Muscle layer of duodenum (tissue), 2 donors: ENCODE measurements around the gene TTLL11.

Experiments used
- H3K27ac ChIP-seq: one replicate; pipeline ENCODE4 v1.7.0; 2013; ENCODE audit warnings: mild to moderate bottlenecking, low read length
- H3K27me3 ChIP-seq: one replicate; pipeline ENCODE4 v1.7.0; 2013; ENCODE audit warnings: low read depth, mild to moderate bottlenecking, control low read depth, low read length
- H3K36me3 ChIP-seq, 2 donors: one replicate each; pipeline ENCODE4 v1.7.0; 2013; ENCODE audit warnings: low read length in 2 of 2, control low read depth in 1 of 2, mild to moderate bottlenecking in 1 of 2; ENCODE audit not compliant: insufficient read depth in 2 of 2, control insufficient read depth in 1 of 2
- H3K4me1 ChIP-seq, 2 donors: one replicate each; pipeline ENCODE4 v1.7.0; 2013; ENCODE audit warnings: low read length in 2 of 2, mild to moderate bottlenecking in 2 of 2, control low read depth in 1 of 2, moderate library complexity in 1 of 2; ENCODE audit not compliant: insufficient read depth in 2 of 2, control insufficient read depth in 1 of 2
- H3K4me3 ChIP-seq, 2 donors: one replicate each; pipeline ENCODE4 v1.7.0; 2013; ENCODE audit warnings: low read length in 2 of 2, low read depth in 1 of 2, mild to moderate bottlenecking in 1 of 2
- H3K9me3 ChIP-seq, 2 donors: one replicate each; pipeline ENCODE4 v1.7.0; 2013; ENCODE audit warnings: low read length in 2 of 2, control low read depth in 1 of 2, mild to moderate bottlenecking in 1 of 2; ENCODE audit not compliant: control insufficient read depth in 1 of 2
- donor health status: healthy.

The TTLL11 gene

DNA sequence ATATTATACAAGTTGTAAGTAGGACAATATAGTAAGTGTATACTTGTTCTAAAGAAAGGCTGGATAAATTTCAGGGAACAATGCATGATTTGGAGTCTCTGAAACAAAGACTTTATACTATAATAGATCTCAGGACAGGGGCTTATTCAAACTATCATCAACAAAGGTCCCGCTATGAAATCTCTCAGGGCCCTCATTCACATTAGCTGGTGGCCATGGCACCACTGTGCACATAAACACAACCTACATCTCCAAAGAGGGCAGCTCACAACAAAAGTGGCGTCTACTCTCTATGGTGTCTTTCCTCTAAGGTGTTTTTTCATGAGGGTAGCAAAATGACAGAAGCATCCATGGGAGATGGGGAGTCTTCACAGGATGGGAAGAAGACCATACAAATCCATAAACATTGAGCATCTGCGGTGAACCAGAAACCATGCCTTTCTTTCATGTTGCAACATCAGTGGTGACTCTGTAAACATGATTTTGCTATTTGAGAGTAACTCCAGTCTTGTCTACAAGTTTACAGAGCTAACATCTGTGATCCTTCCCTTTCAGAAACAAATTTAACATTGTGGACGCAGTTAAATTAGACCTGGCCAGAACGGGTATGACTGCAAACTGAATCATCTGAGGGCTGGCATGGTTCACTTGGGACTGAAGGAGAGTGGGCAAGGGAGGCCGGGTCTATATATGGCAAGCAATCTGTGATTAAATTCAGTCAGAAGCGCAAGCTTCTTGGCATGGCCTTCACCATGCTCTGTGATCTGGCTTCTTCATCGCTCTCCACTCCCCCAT is 5.5 kb downstream of the TTLL11 start:
- Histone ChIP-seq H3K27me3 (no peaks in the 10 kb centered on the region), H3K4me1 (peaks cover 6 to 55% of the 10 kb centered on the region in 2 donors), H3K4me3 (no peak overlapping the region), H3K9me3 (no peaks in the 10 kb centered on the region), H3K27ac (peak overlapping the region; percentile 32), H3K36me3 (no peaks in the 10 kb centered on the region)

DNA sequence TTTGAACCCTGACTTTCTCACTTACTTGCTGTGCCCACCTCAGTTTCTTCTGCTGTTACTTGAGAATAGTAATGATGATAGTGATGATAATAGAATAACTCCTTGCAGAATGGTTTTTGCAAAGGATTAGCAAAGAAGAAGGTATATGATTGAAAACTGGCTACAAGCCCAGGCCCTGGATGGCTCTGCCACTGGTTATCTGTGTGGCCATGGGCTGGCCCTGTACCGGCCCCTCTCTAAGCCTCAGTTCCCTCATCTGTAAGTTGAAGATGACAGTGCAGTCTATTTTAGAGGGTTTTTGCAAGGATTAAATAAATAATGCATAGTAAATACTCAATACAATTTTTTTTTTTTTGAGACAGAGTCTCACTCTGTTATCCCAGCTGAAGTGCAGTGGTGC is 6.2 kb downstream of the TTLL11 start:
- H3K9me3 ChIP-seq: no peaks in the 10 kb centered on the region
- no peak overlapping the region for H3K4me3 ChIP-seq
- no peak overlapping the region for H3K27ac ChIP-seq
- no peaks in the 10 kb centered on the region for H3K27me3 ChIP-seq
- H3K36me3 ChIP-seq: no peaks in the 10 kb centered on the region
- peaks cover 3 to 48% of the 10 kb centered on the region in 2 donors for H3K4me1 ChIP-seq

DNA sequence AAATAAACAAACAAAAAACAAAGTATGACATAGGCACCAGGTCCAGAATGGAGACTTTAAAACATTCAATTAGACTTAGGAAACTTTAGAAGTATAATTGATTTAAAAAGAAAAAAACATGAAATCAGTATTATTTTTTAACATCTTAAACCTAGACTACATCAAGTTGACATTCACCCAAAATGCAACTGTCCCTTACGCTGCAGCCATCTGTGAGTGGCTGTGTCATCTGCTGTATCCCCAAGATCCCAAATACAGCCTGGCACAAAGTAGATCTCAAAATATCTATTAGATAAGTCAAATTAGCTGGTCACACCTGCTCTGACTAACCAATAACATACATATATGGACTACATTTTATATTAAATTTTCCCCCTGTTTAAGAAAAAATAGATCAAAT is 7.8 kb downstream of the TTLL11 start:
- no peaks in the 10 kb centered on the region for H3K27me3 ChIP-seq
- H3K4me1 ChIP-seq: peaks cover 0 to 32% of the 10 kb centered on the region in 2 donors
- no peaks in the 10 kb centered on the region for H3K9me3 ChIP-seq
- no peaks in the 10 kb centered on the region for H3K36me3 ChIP-seq
- H3K27ac ChIP-seq: no peak overlapping the region
- H3K4me3 ChIP-seq: no peak overlapping the region

DNA sequence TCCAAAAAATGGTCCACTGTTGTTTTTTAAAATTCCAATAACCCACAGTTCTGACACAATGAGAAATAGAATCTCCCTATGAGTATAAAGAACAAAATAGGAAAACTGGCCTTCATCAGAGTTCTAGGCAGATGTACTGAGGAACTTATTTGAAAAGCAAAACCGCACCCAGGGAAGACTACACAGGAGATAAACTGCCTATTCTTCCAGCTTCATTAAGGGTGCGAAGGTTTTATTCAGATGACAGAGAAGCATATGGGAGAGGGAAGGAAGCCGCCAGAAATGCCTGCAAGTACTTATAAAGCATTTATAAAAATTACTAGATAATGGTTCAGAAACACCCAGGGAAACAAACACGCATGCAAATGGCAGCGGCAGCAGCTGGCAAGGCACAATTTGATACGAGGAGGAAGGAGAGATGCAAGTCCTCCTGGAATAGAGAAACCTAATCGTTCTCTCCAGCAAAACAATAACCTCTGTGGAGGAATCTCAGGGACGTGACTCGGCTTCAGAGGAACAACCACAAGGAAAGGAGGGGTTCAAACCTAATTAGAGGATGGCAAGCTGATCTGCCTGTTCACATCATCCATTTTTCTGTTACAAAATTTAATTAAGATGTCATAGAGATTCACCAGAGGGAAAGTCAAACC is 9.0 kb downstream of the TTLL11 start:
- H3K9me3 ChIP-seq: no peaks in the 10 kb centered on the region
- no peaks in the 10 kb centered on the region for H3K36me3 ChIP-seq
- no peak overlapping the region for H3K27ac ChIP-seq
- no peak overlapping the region for H3K4me3 ChIP-seq
- no peaks in the 10 kb centered on the region for H3K27me3 ChIP-seq
- peaks cover 0 to 29% of the 10 kb centered on the region in 2 donors for H3K4me1 ChIP-seq

DNA sequence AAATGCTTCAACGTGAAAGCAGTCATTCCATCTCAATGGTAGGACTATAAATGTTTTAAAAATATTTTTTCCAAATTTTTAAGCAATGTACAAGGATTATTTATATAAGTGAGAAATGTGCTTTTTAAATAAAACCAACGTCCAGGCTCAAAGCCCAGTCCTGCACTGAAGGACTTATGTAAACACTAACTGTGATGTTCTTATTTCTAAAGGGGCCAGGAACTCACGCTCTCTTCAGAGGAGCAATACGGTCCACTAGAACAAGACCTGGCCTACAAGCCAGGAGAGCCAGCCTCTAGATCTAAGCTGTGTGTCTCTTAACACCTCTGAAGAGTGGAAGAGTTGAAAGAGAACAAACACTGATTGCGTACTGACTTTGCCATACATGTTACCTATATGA is 12.1 kb downstream of the TTLL11 start:
- Histone ChIP-seq H3K4me1 (peaks cover 0 to 12% of the 10 kb centered on the region in 2 donors), H3K27ac (no peak overlapping the region), H3K9me3 (peaks cover 0 to 9% of the 10 kb centered on the region in 2 donors), H3K36me3 (no peaks in the 10 kb centered on the region), H3K27me3 (no peaks in the 10 kb centered on the region), H3K4me3 (no peak overlapping the region)

DNA sequence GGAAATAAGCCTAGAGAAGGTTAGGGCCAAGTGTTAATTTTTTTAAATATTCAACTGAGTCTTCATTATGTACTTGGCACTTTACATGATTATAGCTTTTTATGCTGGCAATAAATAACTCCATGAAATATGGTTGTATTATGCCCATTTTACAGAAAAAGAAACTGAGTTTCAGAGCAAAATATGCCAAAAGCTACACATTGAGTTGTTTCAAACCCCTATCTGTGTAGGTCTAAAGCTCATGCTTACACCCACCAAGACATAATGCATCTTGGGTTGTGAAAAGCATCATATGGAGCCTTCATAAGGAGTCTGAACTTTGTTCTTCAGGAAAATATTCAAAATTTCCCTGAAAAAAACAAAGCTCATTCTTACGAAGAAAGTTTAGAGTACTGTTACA is 14.6 kb downstream of the TTLL11 start:
- Histone ChIP-seq H3K4me1 (peaks cover 0 to 18% of the 10 kb centered on the region in 2 donors), H3K4me3 (no peak overlapping the region), H3K36me3 (no peaks in the 10 kb centered on the region), H3K27ac (no peak overlapping the region), H3K9me3 (peaks cover 0 to 9% of the 10 kb centered on the region in 2 donors), H3K27me3 (no peaks in the 10 kb centered on the region)

DNA sequence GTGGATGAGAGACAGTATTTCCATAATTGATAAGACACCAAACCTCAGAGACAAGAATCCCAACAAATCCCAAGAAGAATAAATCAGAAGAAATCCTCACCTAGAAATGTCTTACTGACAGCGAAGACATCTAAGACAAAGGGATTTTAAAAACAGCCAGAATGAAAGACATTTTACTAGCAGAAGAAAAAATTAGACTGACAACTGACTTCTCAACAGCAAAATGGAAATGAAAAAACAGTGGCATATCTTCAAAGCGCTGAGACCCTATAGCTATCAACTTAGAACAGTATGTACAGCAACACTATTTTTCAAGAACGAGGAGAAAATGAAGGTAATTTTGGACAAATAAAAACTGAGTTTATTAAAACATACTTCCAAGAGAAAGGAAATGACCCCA is 16.3 kb downstream of the TTLL11 start:
- Histone ChIP-seq H3K9me3 (peaks cover 0 to 9% of the 10 kb centered on the region in 2 donors), H3K4me1 (peaks cover 0 to 18% of the 10 kb centered on the region in 2 donors), H3K27ac (peak overlapping the region; percentile 65), H3K36me3 (no peaks in the 10 kb centered on the region), H3K27me3 (no peaks in the 10 kb centered on the region), H3K4me3 (no peak overlapping the region)

DNA sequence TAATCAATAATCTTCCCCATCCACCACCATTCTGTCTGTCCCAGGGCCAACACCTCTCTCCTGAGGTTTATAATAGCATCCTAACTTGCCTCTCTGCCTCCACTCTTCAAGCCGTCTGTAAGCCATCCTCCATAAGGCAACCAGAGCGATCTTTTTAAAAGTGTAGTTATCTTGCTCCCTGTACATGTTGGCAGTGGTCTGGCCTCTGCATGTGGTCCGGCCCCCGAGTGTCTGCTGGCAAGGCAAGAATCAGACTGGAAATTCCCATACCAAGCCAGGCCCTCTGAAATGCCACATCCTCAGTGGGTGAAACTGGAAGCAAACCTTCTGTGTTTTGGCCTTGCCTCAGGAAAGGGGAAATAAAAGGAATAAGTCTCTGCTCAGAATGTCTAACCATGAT is 17.0 kb downstream of the TTLL11 start:
- Histone ChIP-seq H3K4me1 (peaks cover 0 to 18% of the 10 kb centered on the region in 2 donors), H3K9me3 (peaks cover 0 to 9% of the 10 kb centered on the region in 2 donors), H3K4me3 (peak overlapping the region in 1 of 2 donors; percentile 7), H3K27me3 (no peaks in the 10 kb centered on the region), H3K36me3 (no peaks in the 10 kb centered on the region), H3K27ac (peak overlapping the region; percentile 65)

DNA sequence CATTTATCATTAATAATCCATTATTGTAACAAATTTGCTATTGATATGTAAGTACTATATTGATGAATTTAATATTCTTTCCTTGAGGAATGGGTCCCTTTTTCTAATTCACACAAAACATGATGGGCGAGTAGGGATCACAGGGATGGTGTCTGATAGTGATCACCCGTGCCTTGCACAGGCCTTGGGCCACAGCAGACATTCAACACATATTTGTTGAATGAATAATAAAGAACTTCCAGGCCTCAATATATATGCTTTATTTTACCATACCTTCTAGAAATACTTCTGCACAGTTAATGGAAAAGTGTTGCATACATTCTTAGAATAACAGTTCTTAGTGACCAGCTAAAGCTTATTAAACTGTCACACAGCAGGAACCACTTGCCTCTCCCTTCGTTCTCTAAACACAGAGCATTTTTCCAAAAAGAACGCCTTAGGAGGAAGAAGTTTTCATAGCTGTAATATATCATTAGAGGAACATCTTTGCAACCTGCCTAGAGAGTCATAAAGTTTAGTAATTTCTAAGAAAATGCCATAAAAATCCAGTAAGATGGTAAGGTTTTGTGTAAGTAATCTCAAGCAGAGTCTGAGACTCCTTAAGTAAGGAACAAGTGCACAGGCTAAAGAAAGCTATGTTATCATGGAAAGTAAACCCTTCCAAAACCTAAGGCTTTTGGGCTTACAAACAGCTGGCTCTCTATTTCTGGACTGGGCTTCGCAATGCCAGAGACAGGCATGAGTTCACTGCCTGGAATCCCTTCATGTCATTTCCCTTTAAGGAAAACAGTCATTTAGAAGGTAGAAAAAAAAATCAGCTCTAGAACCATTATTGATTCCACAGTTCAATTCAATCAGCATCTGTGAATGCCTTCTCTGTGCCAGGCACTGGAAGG is 17.7 kb downstream of the TTLL11 start:
- Histone ChIP-seq H3K27ac (peak overlapping the region; percentile 65), H3K9me3 (peaks cover 0 to 9% of the 10 kb centered on the region in 2 donors), H3K4me1 (peaks cover 0 to 18% of the 10 kb centered on the region in 2 donors), H3K36me3 (no peaks in the 10 kb centered on the region), H3K4me3 (peak overlapping the region in 1 of 2 donors; percentile 7), H3K27me3 (no peaks in the 10 kb centered on the region)

DNA sequence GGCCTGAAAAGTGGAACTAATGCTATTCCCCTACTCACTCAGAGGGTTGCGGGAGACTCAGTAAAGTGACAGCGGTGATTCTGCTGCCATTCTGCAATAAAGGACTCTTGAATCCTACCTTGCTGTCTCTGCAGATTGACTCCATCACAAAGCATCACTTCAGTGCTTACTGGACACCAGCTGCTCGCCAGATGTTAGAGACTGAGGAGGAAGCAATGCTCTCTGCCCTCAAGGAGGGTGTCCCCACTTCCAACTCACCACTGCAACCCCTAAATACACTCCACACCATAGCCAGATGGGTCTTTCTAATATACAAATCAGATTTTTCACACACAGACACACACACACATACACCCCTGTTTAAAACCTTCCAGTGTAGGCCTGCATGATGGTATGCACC is 21.4 kb downstream of the TTLL11 start:
- Histone ChIP-seq H3K27me3 (no peaks in the 10 kb centered on the region), H3K4me1 (peaks cover 0 to 18% of the 10 kb centered on the region in 2 donors), H3K27ac (no peak overlapping the region), H3K36me3 (peaks cover 3 to 4% of the 10 kb centered on the region in 2 donors), H3K9me3 (no peaks in the 10 kb centered on the region), H3K4me3 (no peak overlapping the region)
